BJ (cell line): Measurements from ENCODE around the gene AEBP1. TPM values are rescaled to one million over a fixed set of nuclear protein-coding genes. Genes with fewer than 3 reads are reported as not detected.
A peak's percentile ranks its signal among the peaks of the same experiment; 100 is the strongest.

ENCODE experiments used
- CTCF ChIA-PET: fragments of 350-600 bp; formaldehyde crosslinking; extraction: SDS; loops from one replicate; lab custom pipeline; 2021; ENCODE audit warnings: antibody characterized with exemption, inconsistent platforms; lab: Yijun Ruan, JAX
- POLR2A ChIA-PET: fragments of 300-600 bp; sonication (Branson Sonifier 250); formaldehyde crosslinking; extraction: SDS; loops from one replicate; lab custom pipeline; 2021; ENCODE audit warnings: antibody characterized with exemption; lab: Charles Lee
- DNase-seq: peaks from one replicate; pipeline ENCODE4 v3.0.0-alpha.2; 2011; ENCODE audit warnings: low read depth
- H3K27me3 ChIP-seq: 2 replicates; pipeline ENCODE4 v1.6.0; 2011; ENCODE audit warnings: low read length; ENCODE audit not compliant: control insufficient read depth, insufficient read depth
- H3K36me3 ChIP-seq: 2 replicates; pipeline ENCODE4 v1.5.1; 2011; ENCODE audit warnings: low read length; ENCODE audit not compliant: control insufficient read depth, insufficient read depth
- H3K4me3 ChIP-seq: 2 replicates; pipeline ENCODE4 v1.5.1; 2011; ENCODE audit warnings: low read depth, mild to moderate bottlenecking, control low read depth, low read length
- CTCF ChIP-seq: IDR thresholded peaks from 2 replicates; pipeline ENCODE4 v1.5.1; 2011; ENCODE audit warnings: low read depth, mild to moderate bottlenecking, control low read depth, inconsistent platforms, low read length, moderate library complexity; ENCODE audit not compliant: insufficient read depth
- polyA plus RNA-seq: library from polyadenylated mRNA; depleted of rRNA; stranded (reverse); fragments of >200 nt; gene quantifications from 2 replicates; pipeline ENCODE4 v1.2.3, GENCODE V29; 2011

Gene AEBP1
- polyA plus RNA-seq, 1 experiment, result 117 TPM

- Histone ChIP-seq H3K36me3 (peaks cover 39% of the 10 kb centered on the region), H3K27me3 (no peaks in the 10 kb centered on the region), H3K4me3 (no peak overlapping the region)
- ChIA-PET POLR2A (interaction anchor here (0.6 kb wide), 1 partner anchor 9 kb away, joined by 3 read pairs; no protein-coding TSS in a partner anchor), CTCF (interaction anchor here (0.8 to 2.3 kb wide), 3 partner anchors 9 to 43 kb away, joined by 3 to 18 read pairs (median 5); partner anchors contain the start of gene POLD2)
- DNase-seq, result no peak
- TF ChIP-seq CTCF, result no peak
Observed at GRCh38 chr7:44080686-44081265, 23.4 kb upstream of the AEBP1 start.

GRCh38 chr7:44081266-44081748 lies 22.8 kb upstream of the AEBP1 start:
- ChIA-PET CTCF (interaction anchor here (0.8 to 2.3 kb wide), 3 partner anchors 9 to 43 kb away, joined by 3 to 18 read pairs (median 5); partner anchors contain the start of gene POLD2), POLR2A (no interaction called here)
- Histone ChIP-seq H3K36me3 (peaks cover 37% of the 10 kb centered on the region), H3K4me3 (peak overlapping the region; percentile 96), H3K27me3 (no peaks in the 10 kb centered on the region)
- no peak for TF ChIP-seq CTCF
- DNase-seq, result no peak

- no peak for TF ChIP-seq CTCF
- Histone ChIP-seq H3K27me3 (no peaks in the 10 kb centered on the region), H3K36me3 (peaks cover 29% of the 10 kb centered on the region), H3K4me3 (peak overlapping the region; percentile 96)
- ChIA-PET CTCF (no interaction called here), POLR2A (no interaction called here)
- peak; percentile 93 for DNase-seq
Observed at GRCh38 chr7:44082541-44083207, 21.5 kb upstream of the AEBP1 start.

GRCh38 chr7:44083796-44084195 lies 20.3 kb upstream of the AEBP1 start:
- CTCF ChIA-PET, result no interaction called here
- POLR2A ChIA-PET, result interaction anchor here (0.6 kb wide), 1 partner anchor 16 kb away, joined by 6 read pairs; no protein-coding TSS in a partner anchor

More at GRCh38 chr7:44083796-44084195, 20.3 kb upstream of the AEBP1 start:
- Histone ChIP-seq H3K27me3 (no peaks in the 10 kb centered on the region), H3K4me3 (no peak overlapping the region), H3K36me3 (peaks cover 19% of the 10 kb centered on the region)
- no peak for DNase-seq
- TF ChIP-seq CTCF, result no peak
